ENCODE measurements around the gene PCDHGB3.
"Not testable (repeated sequence)": the region's sequence is repeated elsewhere in the genome, so short reads cannot be mapped to it uniquely, and the experiment has no call there.

PCDHGB3 gene

DNA sequence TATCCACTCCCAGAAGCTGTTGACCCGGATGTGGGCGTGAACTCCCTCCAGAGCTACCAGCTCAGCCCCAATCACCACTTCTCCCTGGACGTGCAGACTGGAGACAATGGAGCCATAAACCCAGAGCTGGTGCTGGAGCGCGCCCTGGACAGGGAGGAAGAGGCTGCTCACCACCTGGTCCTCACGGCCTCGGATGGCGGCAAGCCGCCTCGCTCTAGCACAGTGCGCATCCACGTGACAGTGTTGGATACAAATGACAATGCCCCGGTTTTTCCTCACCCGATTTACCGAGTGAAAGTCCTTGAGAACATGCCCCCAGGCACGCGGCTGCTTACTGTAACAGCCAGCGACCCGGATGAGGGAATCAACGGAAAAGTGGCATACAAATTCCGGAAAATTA, 23.2 kb downstream of the PCDHGB3 start:
- DNase-seq = no peak

DNA sequence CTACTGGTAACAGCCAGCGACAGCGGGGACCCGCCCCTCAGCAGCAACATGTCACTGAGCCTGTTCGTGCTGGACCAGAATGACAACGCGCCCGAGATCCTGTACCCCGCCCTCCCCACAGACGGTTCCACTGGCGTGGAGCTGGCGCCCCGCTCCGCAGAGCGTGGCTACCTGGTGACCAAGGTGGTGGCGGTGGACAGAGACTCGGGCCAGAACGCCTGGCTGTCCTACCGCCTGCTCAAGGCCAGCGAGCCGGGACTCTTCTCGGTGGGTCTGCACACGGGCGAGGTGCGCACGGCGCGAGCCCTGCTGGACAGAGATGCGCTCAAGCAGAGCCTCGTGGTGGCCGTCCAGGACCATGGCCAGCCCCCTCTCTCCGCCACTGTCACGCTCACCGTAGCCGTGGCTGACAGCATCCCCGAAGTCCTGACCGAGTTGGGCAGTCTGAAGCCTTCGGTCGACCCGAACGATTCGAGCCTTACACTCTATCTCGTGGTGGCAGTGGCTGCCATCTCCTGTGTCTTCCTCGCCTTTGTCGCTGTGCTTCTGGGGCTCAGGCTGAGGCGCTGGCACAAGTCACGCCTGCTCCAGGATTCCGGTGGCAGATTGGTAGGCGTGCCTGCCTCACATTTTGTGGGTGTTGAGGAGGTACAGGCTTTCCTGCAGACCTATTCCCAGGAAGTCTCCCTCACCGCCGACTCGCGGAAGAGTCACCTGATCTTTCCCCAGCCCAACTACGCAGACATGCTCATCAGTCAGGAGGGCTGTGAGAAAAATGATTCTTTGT, 24.6 kb downstream of the PCDHGB3 start:
- DNase-seq = not testable (repeated sequence)

DNA sequence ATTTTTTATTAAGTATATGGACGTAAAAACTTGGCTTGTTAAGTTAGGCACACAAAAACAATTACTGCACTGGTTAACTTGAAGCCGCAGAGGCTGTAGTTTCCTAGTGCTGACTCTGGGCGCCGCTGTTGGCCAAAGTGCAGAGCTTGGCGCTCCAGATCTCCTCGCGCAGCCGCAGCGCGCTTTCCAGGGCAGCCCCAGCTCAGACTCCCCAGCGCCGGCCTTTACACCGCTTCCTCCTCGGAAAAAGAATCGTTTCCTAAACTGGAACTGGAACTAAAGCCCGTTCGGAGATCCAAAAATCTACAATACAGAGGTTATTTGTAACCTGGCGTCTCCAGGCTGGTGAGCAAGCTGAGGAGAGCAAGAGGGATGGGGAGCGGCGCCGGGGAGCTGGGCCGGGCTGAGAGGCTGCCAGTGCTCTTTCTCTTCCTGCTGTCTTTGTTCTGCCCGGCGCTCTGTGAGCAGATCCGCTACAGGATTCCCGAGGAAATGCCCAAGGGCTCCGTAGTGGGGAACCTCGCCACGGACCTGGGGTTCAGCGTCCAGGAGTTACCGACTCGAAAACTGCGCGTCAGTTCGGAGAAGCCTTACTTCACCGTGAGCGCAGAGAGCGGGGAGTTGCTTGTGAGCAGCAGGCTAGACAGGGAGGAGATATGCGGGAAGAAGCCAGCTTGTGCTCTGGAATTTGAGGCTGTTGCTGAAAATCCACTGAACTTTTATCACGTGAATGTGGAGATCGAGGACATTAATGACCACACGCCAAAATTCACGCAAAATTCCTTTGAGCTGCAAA, 27.9 kb downstream of the PCDHGB3 start, which contains the start of gene PCDHGB5:
Gene PCDHGB5 (plus strand): TSS at position 192 of the 796 bp plus-strand sequence. CDS start 181 bp downstream, at position 373.
- DNase-seq = not testable (repeated sequence)

DNA sequence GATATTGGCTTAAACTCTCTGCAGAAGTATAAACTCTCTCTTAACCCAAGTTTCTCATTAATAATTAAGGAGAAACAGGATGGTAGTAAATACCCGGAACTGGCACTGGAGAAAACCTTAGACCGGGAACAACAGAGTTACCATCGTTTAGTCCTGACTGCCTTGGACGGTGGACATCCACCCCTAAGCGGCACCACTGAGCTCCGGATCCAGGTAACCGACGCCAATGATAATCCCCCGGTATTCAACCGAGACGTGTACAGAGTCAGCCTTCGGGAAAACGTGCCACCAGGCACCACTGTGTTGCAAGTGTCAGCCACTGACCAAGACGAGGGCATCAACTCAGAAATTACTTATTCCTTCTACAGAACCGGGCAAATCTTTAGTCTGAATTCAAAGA, 28.6 kb downstream of the PCDHGB3 start:
- no peak for DNase-seq

DNA sequence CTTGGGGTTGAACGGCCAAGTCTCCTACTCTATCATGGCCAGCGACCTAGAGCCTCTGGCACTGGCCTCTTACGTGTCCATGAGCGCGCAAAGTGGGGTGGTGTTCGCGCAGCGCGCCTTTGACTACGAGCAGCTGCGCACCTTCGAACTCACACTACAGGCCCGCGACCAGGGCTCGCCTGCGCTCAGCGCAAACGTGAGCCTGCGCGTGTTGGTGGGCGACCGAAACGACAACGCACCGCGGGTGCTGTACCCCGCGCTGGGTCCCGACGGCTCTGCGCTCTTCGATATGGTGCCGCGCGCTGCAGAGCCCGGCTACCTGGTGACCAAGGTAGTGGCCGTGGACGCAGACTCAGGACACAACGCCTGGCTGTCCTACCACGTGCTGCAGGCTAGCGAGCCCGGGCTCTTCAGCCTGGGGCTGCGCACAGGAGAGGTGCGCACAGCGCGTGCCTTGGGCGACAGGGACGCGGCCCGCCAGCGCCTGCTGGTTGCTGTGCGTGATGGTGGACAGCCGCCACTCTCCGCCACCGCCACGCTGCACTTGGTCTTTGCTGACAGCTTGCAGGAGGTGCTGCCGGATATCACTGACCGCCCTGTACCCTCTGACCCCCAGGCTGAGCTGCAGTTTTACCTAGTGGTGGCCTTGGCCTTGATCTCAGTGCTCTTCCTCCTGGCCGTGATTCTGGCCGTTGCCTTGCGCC, 29.7 kb downstream of the PCDHGB3 start:
- DNase-seq = no peak

DNA sequence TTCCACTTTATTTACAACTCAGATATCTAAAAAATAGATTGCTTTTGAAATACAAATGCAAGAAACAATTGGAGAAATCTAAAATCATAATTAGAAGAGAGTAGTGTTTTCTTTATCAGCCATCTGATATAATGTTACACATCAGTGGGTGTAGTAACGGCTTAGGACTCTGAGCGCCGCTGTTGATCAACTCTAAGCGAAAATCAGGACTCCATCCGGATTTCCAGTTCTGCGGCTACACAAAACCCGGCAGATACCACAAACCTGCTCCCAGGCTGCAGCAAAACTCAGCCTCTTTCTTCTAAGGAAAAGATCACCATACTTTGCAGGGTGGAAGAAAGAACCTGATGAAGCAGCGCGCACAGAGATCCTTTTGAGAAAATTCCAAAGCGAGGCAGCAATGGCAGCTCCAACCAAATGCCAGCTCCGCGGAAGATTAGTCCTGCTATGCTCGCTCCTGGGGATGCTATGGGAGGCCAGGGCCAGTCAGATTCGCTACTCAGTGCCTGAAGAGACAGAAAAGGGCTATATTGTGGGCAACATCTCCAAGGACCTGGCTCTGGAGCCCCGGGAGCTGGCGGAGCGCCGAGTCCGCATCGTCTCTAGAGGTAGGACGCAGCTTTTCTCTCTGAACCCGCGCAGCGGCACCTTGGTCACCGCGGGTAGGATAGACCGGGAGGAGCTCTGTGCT, 32.7 kb downstream of the PCDHGB3 start, which contains the start of gene PCDHGA9:
Gene PCDHGA9 (plus strand): TSS at position 226 of the 691 bp plus-strand sequence. CDS start 175 bp downstream, at position 401.
- DNase-seq = no peak

DNA sequence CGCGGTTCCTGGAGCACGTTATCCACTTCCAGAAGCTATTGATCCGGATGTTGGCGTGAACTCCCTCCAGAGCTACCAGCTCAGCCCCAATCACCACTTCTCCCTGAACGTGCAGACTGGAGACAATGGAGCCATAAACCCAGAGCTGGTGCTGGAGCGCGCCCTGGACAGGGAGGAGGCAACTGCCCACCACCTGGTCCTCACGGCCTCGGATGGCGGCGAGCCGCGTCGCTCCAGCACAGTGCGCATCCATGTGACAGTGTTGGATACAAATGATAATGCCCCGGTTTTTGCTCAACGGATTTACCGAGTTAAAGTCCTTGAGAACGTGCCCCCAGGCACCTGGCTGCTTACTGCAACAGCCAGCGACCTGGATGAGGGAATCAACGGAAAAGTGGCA, 33.3 kb downstream of the PCDHGB3 start:
- no peak for DNase-seq

DNA sequence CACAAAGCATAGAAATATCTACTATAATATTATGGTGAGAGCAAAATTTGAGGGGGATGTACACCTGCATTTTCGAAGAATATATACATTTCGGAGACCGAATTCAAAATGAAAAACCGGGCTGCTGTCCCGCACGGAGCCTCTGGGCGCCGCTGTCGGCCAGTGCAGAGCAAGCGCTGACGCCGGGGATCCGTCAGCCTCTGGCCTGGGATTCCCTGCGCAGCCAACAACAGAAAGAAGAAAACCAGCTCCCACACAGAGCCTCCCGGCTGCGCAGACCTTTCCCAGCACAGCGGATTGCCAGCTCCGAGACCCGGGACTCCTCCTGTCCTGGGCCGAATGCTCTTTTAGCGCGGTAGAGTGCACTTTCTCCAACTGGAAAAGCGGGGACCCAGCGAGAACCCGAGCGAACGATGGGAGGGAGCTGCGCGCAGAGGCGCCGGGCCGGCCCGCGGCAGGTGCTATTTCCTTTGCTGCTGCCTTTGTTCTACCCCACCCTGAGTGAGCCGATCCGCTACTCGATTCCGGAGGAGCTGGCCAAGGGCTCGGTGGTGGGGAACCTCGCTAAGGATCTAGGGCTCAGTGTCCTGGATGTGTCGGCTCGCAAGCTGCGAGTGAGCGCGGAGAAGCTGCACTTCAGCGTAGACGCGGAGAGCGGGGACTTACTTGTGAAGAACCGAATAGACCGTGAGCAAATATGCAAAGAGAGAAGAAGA, 37.9 kb downstream of the PCDHGB3 start, which contains the start of gene PCDHGB6:
Gene PCDHGB6 (plus strand): TSS at position 232 of the 716 bp plus-strand sequence. CDS start 182 bp downstream, at position 414.
- not testable (repeated sequence) for DNase-seq

DNA sequence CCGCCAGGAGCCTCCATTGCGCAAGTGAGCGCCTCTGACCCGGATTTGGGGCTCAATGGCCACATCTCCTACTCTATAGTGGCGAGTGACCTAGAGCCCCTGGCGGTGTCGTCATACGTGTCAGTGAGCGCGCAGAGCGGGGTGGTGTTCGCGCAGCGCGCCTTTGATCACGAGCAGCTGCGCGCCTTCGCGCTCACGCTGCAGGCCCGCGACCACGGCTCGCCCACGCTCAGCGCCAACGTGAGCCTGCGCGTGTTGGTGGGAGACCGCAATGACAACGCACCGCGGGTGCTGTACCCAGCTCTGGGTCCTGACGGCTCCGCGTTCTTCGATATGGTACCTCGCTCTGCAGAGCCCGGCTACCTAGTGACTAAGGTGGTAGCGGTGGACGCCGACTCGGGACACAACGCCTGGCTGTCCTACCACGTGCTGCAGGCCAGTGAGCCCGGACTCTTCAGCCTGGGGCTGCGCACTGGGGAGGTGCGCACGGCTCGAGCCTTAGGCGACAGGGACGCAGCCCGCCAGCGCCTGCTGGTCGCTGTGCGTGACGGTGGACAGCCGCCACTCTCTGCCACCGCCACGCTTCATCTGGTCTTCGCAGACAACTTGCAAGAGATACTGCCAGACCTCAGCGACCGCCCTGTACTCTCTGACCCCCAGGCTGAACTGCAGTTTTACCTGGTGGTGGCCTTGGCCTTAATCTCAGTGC, 39.7 kb downstream of the PCDHGB3 start:
- DNase-seq = no peak

DNA sequence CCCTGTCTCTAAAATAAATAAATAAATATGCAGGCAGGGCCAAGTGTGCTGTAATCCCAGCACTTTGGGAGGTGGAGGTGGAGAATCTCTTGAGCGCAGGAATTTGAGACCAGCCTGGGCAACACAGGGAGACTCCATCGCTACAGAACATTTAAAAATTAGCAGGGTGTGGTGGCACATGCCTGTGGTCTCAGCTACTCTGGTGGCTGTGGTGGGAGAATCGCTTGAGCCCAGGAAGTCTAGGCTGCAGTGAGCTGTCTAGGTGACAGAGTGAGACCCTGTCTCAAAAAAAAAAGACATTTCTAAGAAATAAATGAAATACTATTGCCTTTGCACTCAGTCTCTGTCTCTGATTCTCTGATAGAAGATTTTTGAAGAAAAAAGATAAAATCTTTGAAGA, 41.5 kb downstream of the PCDHGB3 start:
- DNase-seq = no peak

DNA sequence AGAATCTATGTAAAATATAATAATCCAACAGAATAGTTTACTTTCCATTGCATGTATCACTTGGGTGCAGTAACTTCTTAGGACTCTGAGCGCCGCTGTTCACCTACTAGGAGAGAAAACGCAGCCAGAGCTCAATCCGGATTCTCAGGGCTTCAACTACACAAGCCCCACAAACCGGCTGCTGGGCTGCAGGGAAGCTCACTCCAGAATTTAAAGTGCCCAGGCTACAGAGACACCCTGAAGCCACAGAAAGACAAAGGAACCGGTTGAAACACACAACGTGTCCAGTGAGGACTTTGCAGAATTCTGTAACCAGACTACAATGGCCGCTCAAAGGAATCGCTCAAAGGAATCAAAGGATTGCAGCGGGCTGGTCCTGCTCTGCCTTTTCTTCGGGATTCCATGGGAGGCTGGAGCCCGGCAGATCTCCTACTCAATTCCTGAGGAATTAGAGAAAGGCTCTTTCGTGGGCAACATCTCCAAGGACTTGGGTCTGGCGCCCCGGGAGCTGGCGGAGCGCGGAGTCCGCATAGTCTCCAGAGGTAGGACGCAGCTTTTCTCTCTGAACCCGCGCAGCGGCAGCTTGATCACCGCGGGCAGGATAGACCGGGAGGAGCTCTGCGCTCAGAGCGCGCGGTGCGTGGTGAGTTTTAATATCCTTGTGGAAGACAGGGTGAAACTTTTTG, 43.0 kb downstream of the PCDHGB3 start, which contains the start of gene PCDHGA10:
Gene PCDHGA10 (plus strand): TSS at position 134 of the 686 bp plus-strand sequence. CDS start 189 bp downstream, at position 323.
- DNase-seq = no peak

DNA sequence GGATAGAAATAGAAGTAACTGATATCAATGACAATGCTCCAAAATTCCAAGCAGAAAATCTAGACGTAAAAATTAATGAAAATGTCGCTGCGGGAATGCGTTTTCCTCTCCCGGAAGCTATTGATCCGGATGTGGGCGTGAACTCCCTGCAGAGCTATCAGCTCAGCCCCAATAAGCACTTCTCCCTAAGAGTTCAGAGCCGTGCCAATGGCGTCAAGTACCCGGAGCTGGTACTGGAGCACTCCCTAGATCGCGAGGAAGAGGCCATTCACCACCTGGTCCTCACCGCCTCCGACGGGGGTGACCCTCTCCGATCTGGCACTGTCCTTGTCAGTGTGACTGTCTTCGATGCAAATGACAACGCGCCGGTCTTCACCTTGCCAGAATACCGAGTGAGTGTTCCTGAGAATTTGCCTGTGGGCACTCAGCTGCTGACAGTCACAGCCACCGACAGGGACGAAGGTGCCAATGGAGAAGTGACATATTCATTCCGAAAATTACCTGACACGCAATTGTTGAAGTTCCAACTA, 43.6 kb downstream of the PCDHGB3 start:
- no peak for DNase-seq

DNA sequence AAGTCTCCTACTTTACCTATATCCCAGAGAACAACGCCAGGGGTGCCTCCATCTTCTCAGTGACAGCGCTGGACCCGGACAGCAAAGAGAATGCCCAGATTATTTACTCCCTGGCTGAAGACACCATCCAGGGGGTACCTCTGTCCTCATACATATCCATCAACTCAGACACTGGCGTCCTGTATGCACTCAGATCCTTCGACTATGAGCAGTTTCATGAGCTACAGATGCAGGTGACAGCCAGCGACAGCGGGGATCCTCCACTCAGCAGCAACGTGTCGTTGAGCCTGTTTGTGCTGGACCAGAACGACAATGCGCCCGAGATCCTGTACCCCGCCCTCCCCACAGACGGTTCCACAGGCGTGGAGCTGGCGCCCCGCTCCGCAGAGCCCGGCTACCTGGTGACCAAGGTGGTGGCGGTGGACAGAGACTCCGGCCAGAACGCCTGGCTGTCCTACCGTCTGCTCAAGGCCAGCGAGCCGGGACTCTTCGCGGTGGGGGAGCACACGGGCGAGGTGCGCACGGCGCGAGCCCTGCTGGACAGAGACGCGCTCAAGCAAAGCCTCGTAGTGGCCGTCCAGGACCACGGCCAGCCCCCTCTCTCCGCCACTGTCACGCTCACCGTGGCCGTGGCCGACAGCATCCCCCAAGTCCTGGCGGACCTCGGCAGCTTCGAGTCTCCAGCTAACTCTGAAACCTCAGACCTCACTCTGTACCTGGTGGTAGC, 44.7 kb downstream of the PCDHGB3 start:
- DNase-seq = not testable (repeated sequence)

DNA sequence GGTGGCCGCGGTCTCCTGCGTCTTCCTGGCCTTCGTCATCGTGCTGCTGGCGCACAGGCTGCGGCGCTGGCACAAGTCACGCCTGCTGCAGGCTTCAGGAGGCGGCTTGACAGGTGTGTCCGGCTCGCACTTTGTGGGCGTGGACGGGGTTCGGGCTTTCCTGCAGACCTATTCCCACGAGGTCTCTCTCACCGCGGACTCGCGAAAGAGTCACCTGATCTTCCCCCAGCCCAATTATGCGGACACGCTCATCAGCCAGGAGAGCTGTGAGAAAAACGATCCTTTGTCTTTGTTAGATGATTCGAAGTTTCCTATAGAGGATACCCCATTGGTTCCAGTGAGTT, 45.2 kb downstream of the PCDHGB3 start:
- DNase-seq = not testable (repeated sequence)

DNA sequence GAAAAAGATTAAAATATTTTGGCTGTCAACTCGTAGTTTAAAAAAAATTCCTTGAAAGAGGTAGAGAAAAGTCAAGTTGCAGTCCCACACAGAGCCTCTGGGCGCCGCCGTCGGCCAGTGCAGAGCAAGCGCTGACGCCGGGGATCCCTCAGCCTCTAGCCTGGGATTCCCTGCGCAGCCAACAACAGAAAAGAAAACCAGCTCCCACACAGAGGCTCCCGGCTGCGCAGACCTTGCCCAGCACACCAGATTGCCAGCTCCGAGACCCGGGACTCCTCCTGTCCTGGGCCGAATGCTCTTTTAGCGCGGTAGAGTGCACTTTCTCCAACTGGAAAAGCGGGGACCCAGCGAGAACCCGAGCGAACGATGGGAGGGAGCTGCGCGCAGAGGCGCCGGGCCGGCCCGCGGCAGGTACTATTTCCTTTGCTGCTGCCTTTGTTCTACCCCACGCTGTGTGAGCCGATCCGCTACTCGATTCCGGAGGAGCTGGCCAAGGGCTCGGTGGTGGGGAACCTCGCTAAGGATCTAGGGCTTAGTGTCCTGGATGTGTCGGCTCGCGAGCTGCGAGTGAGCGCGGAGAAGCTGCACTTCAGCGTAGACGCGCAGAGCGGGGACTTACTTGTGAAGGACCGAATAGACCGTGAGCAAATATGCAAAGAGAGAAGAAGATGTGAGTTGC, 47.6 kb downstream of the PCDHGB3 start, which contains the start of gene PCDHGB7:
Gene PCDHGB7 (plus strand): TSS at position 184 of the 679 bp plus-strand sequence. CDS start 183 bp downstream, at position 367.
- DNase-seq = peak; percentile 63

DNA sequence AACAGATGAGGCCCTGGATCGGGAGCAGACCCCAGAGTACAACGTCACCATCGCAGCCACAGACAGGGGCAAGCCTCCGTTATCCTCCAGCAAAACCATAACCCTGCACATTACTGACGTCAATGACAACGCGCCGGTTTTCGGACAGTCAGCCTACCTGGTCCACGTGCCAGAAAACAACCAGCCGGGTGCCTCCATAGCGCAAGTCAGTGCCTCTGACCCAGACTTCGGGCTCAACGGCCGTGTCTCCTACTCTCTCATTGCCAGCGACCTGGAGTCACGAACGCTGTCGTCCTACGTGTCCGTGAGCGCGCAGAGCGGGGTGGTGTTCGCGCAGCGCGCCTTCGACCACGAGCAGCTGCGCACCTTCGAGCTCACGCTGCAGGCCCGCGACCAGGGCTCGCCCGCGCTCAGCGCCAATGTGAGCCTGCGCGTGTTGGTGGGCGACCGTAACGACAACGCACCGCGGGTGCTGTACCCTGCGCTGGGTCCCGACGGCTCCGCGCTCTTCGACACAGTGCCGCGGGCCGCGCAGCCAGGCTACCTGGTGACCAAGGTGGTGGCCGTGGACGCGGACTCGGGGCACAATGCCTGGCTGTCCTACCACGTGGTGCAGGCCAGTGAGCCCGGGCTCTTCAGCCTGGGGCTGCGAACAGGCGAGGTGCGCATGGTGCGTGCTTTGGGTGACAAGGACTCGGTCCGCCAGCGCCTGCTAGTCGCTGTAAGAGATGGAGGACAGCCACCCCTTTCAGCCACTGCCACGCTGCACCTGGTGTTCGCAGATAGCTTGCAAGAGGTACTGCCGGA, 49.2 kb downstream of the PCDHGB3 start:
- DNase-seq = no peak

DNA sequence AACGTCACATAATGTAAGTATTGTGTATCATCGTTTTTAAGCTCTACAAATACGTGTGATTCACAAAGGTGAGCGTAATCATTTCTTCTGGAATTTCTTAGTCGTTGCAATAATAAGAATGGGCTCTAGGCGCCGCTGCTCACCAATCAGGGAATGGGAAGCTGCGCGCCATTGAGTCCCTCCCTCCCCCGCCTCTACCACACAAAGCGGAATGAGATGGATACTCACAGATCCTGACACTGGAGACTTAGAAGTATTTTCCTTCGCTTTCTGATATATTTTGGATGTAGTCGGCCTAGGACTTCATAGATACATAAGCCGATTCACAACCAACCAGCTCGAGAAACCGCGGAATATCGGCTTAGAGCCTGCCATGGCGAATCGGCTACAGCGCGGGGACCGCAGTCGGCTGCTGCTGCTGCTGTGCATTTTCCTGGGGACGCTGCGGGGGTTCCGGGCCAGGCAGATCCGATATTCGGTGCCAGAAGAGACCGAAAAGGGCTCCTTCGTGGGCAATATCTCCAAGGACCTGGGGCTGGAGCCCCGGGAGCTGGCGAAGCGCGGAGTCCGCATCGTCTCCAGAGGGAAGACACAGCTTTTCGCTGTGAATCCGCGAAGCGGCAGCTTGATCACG, 50.9 kb downstream of the PCDHGB3 start, which contains the start of gene PCDHGA11:
Gene PCDHGA11 (plus strand): TSS at position 197 of the 634 bp plus-strand sequence. CDS start 177 bp downstream, at position 374.
- no peak for DNase-seq
